Mammary epithelial cell (primary cell): ENCODE results near the gene ALDH1L2.

Experiments
- EZH2 ChIP-seq: IDR thresholded peaks from 2 replicates; pipeline ENCODE4 v1.6.1; 2012; ENCODE audit warnings: low read length, inconsistent platforms, borderline replicate concordance
- TF ChIP-seq, protein P1 (sequence below), 2 donors: IDR thresholded peaks in 1 of 2; conservative IDR thresholded peaks in 1 of 2; 2 replicates each; pipeline ENCODE4 v1.5.1; 2011 to 2012; ENCODE audit warnings: inconsistent platforms in 2 of 2, low read length in 2 of 2, mild to moderate bottlenecking in 2 of 2, control low read depth in 1 of 2, low read depth in 1 of 2; ENCODE audit not compliant: insufficient read depth in 1 of 2; ENCODE audit errors: extremely low read depth in 1 of 2

DNA sequence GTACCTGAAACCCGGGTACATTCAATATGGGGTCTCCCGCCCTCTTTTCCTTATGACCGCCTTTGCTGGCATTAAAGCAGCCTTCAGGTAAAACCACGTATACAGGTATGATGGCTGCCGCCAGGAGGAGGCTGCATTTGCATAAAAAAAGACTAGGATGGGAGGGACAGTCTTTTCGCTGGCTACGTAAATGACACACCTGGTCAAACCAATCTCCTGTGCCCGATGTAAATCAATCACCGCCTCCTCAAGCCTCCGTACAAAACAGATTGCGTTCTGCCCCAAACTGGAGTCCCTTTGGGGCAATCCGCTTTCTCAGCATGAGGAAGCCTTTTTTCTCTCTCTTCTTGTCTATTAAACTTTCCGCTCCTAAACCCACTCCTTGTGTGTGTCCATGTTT, 8.1 kb upstream of the ALDH1L2 start:
- TF ChIP-seq, protein P1, sequence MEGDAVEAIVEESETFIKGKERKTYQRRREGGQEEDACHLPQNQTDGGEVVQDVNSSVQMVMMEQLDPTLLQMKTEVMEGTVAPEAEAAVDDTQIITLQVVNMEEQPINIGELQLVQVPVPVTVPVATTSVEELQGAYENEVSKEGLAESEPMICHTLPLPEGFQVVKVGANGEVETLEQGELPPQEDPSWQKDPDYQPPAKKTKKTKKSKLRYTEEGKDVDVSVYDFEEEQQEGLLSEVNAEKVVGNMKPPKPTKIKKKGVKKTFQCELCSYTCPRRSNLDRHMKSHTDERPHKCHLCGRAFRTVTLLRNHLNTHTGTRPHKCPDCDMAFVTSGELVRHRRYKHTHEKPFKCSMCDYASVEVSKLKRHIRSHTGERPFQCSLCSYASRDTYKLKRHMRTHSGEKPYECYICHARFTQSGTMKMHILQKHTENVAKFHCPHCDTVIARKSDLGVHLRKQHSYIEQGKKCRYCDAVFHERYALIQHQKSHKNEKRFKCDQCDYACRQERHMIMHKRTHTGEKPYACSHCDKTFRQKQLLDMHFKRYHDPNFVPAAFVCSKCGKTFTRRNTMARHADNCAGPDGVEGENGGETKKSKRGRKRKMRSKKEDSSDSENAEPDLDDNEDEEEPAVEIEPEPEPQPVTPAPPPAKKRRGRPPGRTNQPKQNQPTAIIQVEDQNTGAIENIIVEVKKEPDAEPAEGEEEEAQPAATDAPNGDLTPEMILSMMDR (conservative IDR thresholded peaks at IDR 0.05 in 1 of 2, IDR thresholded peaks at IDR 0.05 in 1 of 2; ENCODE audit: extremely low read depth in 1 of 2, insufficient read depth in 1 of 2, low read depth in 1 of 2, low read length in 2 of 2): peak in 1 of 2 donors; percentile 38
- TF ChIP-seq EZH2: no peak
